Measurements from ENCODE around the gene CHN2.

CHN2 gene

GRCh38 chr7:29511337-29511736, 316.8 kb downstream of the CHN2 start:
- TF ChIP-seq CTCF (IDR thresholded peaks at IDR 0.05) = no peak

- TF ChIP-seq CTCF (IDR thresholded peaks at IDR 0.05) = no peak
These were observed 317.3 kb downstream of the CHN2 start for GRCh38 chr7:29511851-29512250.

GRCh38 chr7:29516491-29516890, 321.9 kb downstream of the CHN2 start:
- TF ChIP-seq CTCF (IDR thresholded peaks at IDR 0.05) = no peak

- TF ChIP-seq CTCF (IDR thresholded peaks at IDR 0.05) = no peak
These were observed 324.0 kb downstream of the CHN2 start for GRCh38 chr7:29518616-29519015.

GRCh38 chr7:29523728-29524127, 329.2 kb downstream of the CHN2 start:
- TF ChIP-seq CTCF (IDR thresholded peaks at IDR 0.05) = no peak

- TF ChIP-seq CTCF (IDR thresholded peaks at IDR 0.05) = no peak
These were observed 333.0 kb downstream of the CHN2 start for GRCh38 chr7:29527505-29528108.
